ENCODE data around the gene MIAT. TPM values are rescaled to one million over a fixed set of nuclear protein-coding genes. Genes with fewer than 3 reads are reported as not detected.

MIAT gene
- total and polyA plus RNA-seq, 8 donors: 0.28 to 0.78 (median 0.53) TPM

- Histone ChIP-seq H3K36me3 (no peaks in the 10 kb centered on the region), H3K27me3 (no peaks in the 10 kb centered on the region), H3K4me3 (no peak overlapping the region), H3K27ac (no peak overlapping the region), H3K4me1 (no peaks in the 10 kb centered on the region), H3K9me3 (no peaks in the 10 kb centered on the region)
- DNase-seq (no peak), FAIRE-seq (no peak), ATAC-seq (no peak)
- TF ChIP-seq CTCF (IDR thresholded peaks at IDR 0.05): no peak
- intact Hi-C loops (cut with DNase I): loop anchor here in 1 of 3 donors (10.0 kb wide), 1 partner anchor 1117 kb away; the partner anchor contains the start of gene MN1
Measured at GRCh38 chr22:26687439-26687838, 30.1 kb downstream of the MIAT start.

DNA sequence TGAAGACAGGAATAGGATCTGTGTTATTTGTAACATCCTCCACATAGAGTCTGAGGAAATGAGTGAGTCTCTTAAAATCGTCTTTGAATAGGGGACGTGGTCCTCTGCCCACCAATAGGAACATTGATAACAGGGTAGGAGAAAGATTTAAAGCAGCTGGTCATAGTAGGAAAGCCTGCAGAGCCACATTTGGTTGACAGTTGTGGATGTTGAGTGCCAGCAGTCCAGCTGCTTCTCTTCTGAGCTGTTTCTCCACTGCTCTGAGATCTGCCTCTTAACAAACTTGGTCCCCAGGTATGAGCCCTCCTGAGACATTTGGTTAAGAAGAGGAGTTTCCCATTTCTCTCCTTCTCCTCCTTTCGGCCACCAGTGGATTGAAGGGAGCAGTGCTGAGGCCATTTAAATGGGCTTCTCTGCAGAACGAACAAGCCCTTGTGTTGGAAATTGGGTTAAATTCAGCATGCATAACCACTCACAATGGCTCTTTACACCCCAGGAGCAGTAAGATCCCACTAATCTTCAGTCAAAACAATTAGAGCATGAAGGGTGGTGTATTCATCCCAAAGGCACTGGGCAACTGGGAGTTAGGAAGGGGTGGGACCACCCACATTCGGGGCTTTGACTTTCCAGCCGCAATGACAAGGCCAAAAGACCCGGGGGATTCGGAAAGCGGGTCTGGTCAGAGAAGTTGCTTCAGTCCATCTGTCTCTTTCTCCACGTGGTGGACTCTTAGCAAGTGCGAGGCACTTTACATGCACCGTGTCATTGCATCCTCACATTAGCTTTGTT lies 32.3 kb downstream of the MIAT start:
- ATAC-seq: no peak
- Histone ChIP-seq H3K4me1 (no peaks in the 10 kb centered on the region), H3K27ac (no peak overlapping the region), H3K4me3 (no peak overlapping the region), H3K36me3 (no peaks in the 10 kb centered on the region), H3K27me3 (no peaks in the 10 kb centered on the region), H3K9me3 (no peaks in the 10 kb centered on the region)
- DNase-seq: no peak
- WGBS, 2 donors: 74% methylated on average over 12 of the region's 12 CpGs
- TF ChIP-seq CTCF (IDR thresholded peaks at IDR 0.05): no peak
- no peak for FAIRE-seq
- intact Hi-C loops (cut with DNase I): loop anchor here in 1 of 3 donors (10.0 kb wide), 1 partner anchor 1115 kb away; the partner anchor contains the start of gene MN1

DNA sequence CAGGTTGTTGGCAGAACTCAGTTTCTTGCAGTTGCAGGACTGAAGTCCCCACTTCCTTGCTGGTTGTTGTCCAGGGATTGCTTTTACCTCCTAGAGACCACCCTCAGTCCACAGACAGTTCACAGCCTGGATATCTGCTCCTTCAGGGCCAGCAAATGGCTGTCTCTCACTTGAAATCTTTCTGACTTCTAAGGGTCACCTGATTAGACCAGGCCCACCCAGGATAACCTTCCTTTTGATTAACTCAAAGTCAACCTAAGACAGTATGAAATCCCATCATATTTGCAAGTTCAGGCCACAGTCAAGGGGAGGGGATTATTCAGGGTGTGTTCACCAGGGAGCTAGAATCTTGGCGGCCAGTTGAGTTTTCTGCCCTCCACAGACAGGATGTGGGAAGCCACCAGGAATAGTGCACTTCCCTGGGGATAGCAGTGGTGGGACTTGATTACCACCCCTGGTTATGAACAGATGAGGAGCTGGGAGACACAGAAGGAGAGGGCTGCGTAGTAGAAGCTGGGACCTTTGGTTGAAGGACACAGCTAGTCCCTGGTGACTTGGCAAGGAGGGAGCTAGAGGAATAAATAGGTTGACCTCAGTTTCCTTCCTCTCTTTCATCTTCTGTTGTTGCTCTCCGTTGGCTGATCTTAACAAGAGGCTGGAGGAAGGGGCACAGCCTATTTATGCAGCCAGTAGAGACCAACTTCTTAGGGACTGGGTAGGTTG lies 33.4 kb downstream of the MIAT start:
- no peak for FAIRE-seq
- H3K9me3 ChIP-seq: no peaks in the 10 kb centered on the region
- H3K4me1 ChIP-seq: no peaks in the 10 kb centered on the region
- no peak overlapping the region for H3K4me3 ChIP-seq
- no peak overlapping the region for H3K27ac ChIP-seq
- DNase-seq: no peak
- no peaks in the 10 kb centered on the region for H3K36me3 ChIP-seq
- 86 to 92% methylated on average over 3 of the region's 3 CpGs for WGBS, 2 donors
- ATAC-seq: no peak
- intact Hi-C loops (cut with DNase I): no loop called here
- H3K27me3 ChIP-seq: no peaks in the 10 kb centered on the region
- no peak for TF ChIP-seq CTCF (IDR thresholded peaks at IDR 0.05)

DNA sequence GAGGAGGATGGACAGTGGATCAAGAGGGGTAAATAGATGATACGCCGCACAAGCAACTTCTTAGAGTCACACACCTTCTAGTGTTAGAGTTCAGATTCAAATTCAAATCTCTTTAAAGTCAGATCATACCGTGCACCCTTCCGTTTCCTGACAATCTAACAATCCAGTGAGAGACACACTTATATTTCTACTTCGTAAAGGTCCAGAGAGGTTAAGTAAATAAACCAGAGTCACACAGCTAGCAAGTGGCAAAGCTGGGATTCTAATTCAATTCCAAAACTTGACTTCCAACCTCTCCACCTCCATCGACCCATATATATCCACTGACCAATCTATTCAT lies 34.0 kb downstream of the MIAT start:
- H3K36me3 ChIP-seq: no peaks in the 10 kb centered on the region
- WGBS, 2 donors: 77 to 90% methylated on average over 6 of the region's 6 CpGs
- intact Hi-C loops (cut with DNase I): no loop called here
- no peaks in the 10 kb centered on the region for H3K9me3 ChIP-seq
- no peak overlapping the region for H3K4me3 ChIP-seq
- TF ChIP-seq CTCF (IDR thresholded peaks at IDR 0.05): no peak
- no peak for ATAC-seq
- H3K4me1 ChIP-seq: no peaks in the 10 kb centered on the region
- no peak for DNase-seq
- H3K27me3 ChIP-seq: no peaks in the 10 kb centered on the region
- FAIRE-seq: no peak
- H3K27ac ChIP-seq: no peak overlapping the region

DNA sequence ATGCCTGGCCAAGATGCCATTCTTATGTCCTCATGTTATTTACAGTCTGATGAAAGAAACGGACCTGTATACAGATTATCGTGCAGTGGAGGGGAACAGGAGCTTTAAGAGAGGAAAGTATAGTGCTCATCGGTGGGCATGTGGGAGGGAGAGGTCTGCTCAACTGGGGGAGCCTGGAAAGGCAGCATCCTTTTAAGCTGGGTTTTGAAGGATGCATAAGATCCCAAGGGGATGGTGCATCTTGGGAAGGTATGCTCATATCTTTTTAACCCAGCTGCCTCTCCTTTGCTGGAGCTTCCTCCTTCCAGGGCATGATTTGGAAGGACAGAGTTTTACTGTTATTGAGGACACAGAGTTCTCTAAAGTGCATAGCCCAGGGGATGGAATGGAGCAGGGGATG lies 34.8 kb downstream of the MIAT start:
- ATAC-seq (no peak), FAIRE-seq (no peak), DNase-seq (no peak)
- no peak for TF ChIP-seq CTCF (IDR thresholded peaks at IDR 0.05)
- Histone ChIP-seq H3K9me3 (no peaks in the 10 kb centered on the region), H3K4me1 (no peaks in the 10 kb centered on the region), H3K27me3 (no peaks in the 10 kb centered on the region), H3K4me3 (no peak overlapping the region), H3K36me3 (no peaks in the 10 kb centered on the region), H3K27ac (no peak overlapping the region)
- intact Hi-C loops (cut with DNase I): no loop called here
- 89 to 95% methylated on average over 3 of the region's 3 CpGs for WGBS, 2 donors
